CMK (cell line): ENCODE data around the gene POTEM.
"Not testable (repeated sequence)": the region's sequence is repeated elsewhere in the genome, so short reads cannot be mapped to it uniquely, and the experiment has no call there.

Source experiments
- DNase-seq: peaks from one replicate; pipeline ENCODE4 v3.0.0-alpha.2; 2010; ENCODE audit warnings: low read depth

Gene POTEM

GRCh38 chr14:18967134-18967533 lies at the start of gene POTEM:
Gene POTEM (plus strand): TSS chr14:18967434. CDS start chr14:18967486, 52 bp downstream.
- DNase-seq, result not testable (repeated sequence)

- not testable (repeated sequence) for DNase-seq
Observed at GRCh38 chr14:18918345-18918744, 48.9 kb upstream of the POTEM start.

GRCh38 chr14:18920052-18920451 lies 47.2 kb upstream of the POTEM start:
- DNase-seq, result not testable (repeated sequence)

GRCh38 chr14:18921055-18921701 lies 46.1 kb upstream of the POTEM start:
- not testable (repeated sequence) for DNase-seq

GRCh38 chr14:18936848-18937247 lies 30.4 kb upstream of the POTEM start:
- not testable (repeated sequence) for DNase-seq

- not testable (repeated sequence) for DNase-seq
Observed at GRCh38 chr14:18938733-18939132, 28.5 kb upstream of the POTEM start.

- DNase-seq, result not testable (repeated sequence)
Observed at GRCh38 chr14:18949939-18950338, 17.3 kb upstream of the POTEM start.

GRCh38 chr14:18953085-18953484 lies 14.1 kb upstream of the POTEM start:
- not testable (repeated sequence) for DNase-seq

- DNase-seq, result not testable (repeated sequence)
Observed at GRCh38 chr14:18955816-18956215, 11.4 kb upstream of the POTEM start.

GRCh38 chr14:18961576-18961975 lies 5.7 kb upstream of the POTEM start:
- DNase-seq, result not testable (repeated sequence)

GRCh38 chr14:18962143-18962542 lies 5.1 kb upstream of the POTEM start:
- DNase-seq, result not testable (repeated sequence)

- DNase-seq, result not testable (repeated sequence)
Observed at GRCh38 chr14:18963276-18963675, 4.0 kb upstream of the POTEM start.

- DNase-seq, result not testable (repeated sequence)
Observed at GRCh38 chr14:18964878-18965277, 2.4 kb upstream of the POTEM start.

- DNase-seq, result not testable (repeated sequence)
Observed at GRCh38 chr14:19002566-19002965, 35.3 kb downstream of the POTEM start.

GRCh38 chr14:19006490-19006889 lies 39.3 kb downstream of the POTEM start:
- not testable (repeated sequence) for DNase-seq

GRCh38 chr14:19007678-19008077 lies 40.4 kb downstream of the POTEM start:
- DNase-seq, result not testable (repeated sequence)

- DNase-seq, result not testable (repeated sequence)
Observed at GRCh38 chr14:19011029-19011428, 43.8 kb downstream of the POTEM start.

- DNase-seq, result not testable (repeated sequence)
Observed at GRCh38 chr14:19011703-19012102, 44.5 kb downstream of the POTEM start.

GRCh38 chr14:19015185-19015584 lies 48.0 kb downstream of the POTEM start:
- DNase-seq, result not testable (repeated sequence)

- DNase-seq, result not testable (repeated sequence)
Observed at GRCh38 chr14:19025080-19025589, 57.9 kb downstream of the POTEM start.

- DNase-seq, result not testable (repeated sequence)
Observed at GRCh38 chr14:19026649-19027351, 59.6 kb downstream of the POTEM start.

- not testable (repeated sequence) for DNase-seq
Observed at GRCh38 chr14:19027895-19028294, 60.7 kb downstream of the POTEM start.

- not testable (repeated sequence) for DNase-seq
Observed at GRCh38 chr14:19036811-19037382, 69.7 kb downstream of the POTEM start.
